Measurements from ENCODE around the gene FBRSL1. TPM values are rescaled to one million over a fixed set of nuclear protein-coding genes. Genes with fewer than 3 reads are reported as not detected.

Gene FBRSL1
- total RNA-seq, 1 donor from 2014 or later: 43.8 TPM

GRCh38 chr12:132481771-132482745 lies 7.9 kb upstream of the FBRSL1 start:
- no peak for DNase-seq (ENCODE audit: low read depth)
- H3K27ac Mint-ChIP-seq (ENCODE audit: unreplicated experiment): no peak overlapping the region
- Histone ChIP-seq H3K27ac (ENCODE audit: low read depth, low read length) (no peak overlapping the region), H3K4me2 (ENCODE audit: low read length) (no peak overlapping the region), H3K4me3 (ENCODE audit: insufficient read depth, low read depth, low read length) (no peak overlapping the region), H3K9ac (ENCODE audit: low read length) (no peak overlapping the region), H3K79me2 (ENCODE audit: insufficient read depth, low read length) (no peaks in the 10 kb centered on the region), H3K9me3 (ENCODE audit: insufficient read depth, low read depth, low read length) (peaks cover 4% of the 10 kb centered on the region), H2AFZ (ENCODE audit: low read depth, low read length) (no peak overlapping the region), H4K20me1 (ENCODE audit: insufficient read depth, low read length) (no peaks in the 10 kb centered on the region), H3K36me3 (ENCODE audit: insufficient read depth, low read length) (no peaks in the 10 kb centered on the region), H3K4me1 (ENCODE audit: insufficient read depth, low read length) (no peaks in the 10 kb centered on the region), H3K27me3 (ENCODE audit: insufficient read depth, low read length) (peaks cover 25% of the 10 kb centered on the region)
- TF ChIP-seq CTCF (IDR thresholded peaks at IDR 0.05; ENCODE audit: insufficient read depth, low read depth, low read length) (no peak), EZH2 (IDR thresholded peaks at IDR 0.05; ENCODE audit: insufficient read depth, low read length) (no peak)
- FAIRE-seq: no peak
- H3K4me1 Mint-ChIP-seq (ENCODE audit: low read depth, unreplicated experiment): peaks cover 1% of the 10 kb centered on the region
- peaks cover 37% of the 10 kb centered on the region for H3K27me3 Mint-ChIP-seq (ENCODE audit: low read depth, unreplicated experiment)
- H3K9me3 Mint-ChIP-seq (ENCODE audit: unreplicated experiment): no peaks in the 10 kb centered on the region
- no peaks in the 10 kb centered on the region for H3K36me3 Mint-ChIP-seq (ENCODE audit: low read depth, unreplicated experiment)
- H3K4me3 Mint-ChIP-seq (ENCODE audit: unreplicated experiment): no peak overlapping the region

DNA sequence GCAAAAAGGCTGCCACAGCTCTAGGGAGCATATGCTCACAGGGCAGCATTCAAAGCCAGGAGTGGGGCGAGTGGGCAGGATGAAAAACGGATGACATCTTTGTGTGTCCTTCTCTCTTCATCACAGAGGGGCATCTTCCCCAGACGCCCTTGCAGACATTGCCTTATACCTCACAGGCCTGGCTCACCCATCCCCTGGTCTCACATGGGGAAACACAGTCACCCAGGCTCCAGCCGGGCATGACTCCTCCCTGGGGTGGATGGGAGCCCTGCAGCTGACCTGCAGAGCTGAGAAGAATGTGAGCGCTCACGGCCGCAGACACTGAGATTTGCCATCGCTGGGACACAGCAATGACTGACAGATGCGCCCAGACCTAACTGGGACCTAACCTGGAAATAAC lies 7.2 kb upstream of the FBRSL1 start:
- DNase-seq (ENCODE audit: low read depth) (no peak), FAIRE-seq (no peak)
- Histone ChIP-seq H3K9me3 (ENCODE audit: insufficient read depth, low read depth, low read length) (peaks cover 4% of the 10 kb centered on the region), H2AFZ (ENCODE audit: low read depth, low read length) (no peak overlapping the region), H3K4me3 (ENCODE audit: insufficient read depth, low read depth, low read length) (no peak overlapping the region), H3K27me3 (ENCODE audit: insufficient read depth, low read length) (peaks cover 25% of the 10 kb centered on the region), H3K4me2 (ENCODE audit: low read length) (no peak overlapping the region), H3K9ac (ENCODE audit: low read length) (no peak overlapping the region), H3K27ac (ENCODE audit: low read depth, low read length) (no peak overlapping the region), H4K20me1 (ENCODE audit: insufficient read depth, low read length) (no peaks in the 10 kb centered on the region), H3K4me1 (ENCODE audit: insufficient read depth, low read length) (no peaks in the 10 kb centered on the region), H3K36me3 (ENCODE audit: insufficient read depth, low read length) (no peaks in the 10 kb centered on the region), H3K79me2 (ENCODE audit: insufficient read depth, low read length) (no peaks in the 10 kb centered on the region)
- no peak overlapping the region for H3K4me3 Mint-ChIP-seq (ENCODE audit: unreplicated experiment)
- H3K9me3 Mint-ChIP-seq (ENCODE audit: unreplicated experiment): no peaks in the 10 kb centered on the region
- no peak for TF ChIP-seq CTCF (IDR thresholded peaks at IDR 0.05; ENCODE audit: insufficient read depth, low read depth, low read length)
- no peak overlapping the region for H3K27ac Mint-ChIP-seq (ENCODE audit: unreplicated experiment)
- no peaks in the 10 kb centered on the region for H3K36me3 Mint-ChIP-seq (ENCODE audit: low read depth, unreplicated experiment)
- H3K4me1 Mint-ChIP-seq (ENCODE audit: low read depth, unreplicated experiment): peaks cover 1% of the 10 kb centered on the region
- H3K27me3 Mint-ChIP-seq (ENCODE audit: low read depth, unreplicated experiment): peaks cover 38% of the 10 kb centered on the region

DNA sequence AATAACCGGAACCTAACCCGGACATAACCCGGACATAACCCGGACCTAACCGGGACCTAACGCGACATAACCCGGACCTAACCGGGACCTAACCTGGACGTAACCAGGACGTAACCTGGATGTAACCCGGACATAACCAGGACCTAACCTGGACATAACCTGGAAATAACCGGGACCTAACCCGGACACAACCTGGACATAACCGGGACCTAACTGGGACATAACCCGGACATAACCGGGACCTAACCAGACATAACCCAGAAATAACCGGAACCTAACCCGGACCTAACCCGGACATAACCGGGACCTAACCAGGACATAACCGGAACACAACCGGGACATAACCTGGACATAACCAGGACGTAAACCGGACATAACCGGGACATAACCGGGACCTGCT lies 6.7 kb upstream of the FBRSL1 start:
- no peak overlapping the region for H3K4me3 Mint-ChIP-seq (ENCODE audit: unreplicated experiment)
- TF ChIP-seq CTCF (IDR thresholded peaks at IDR 0.05; ENCODE audit: insufficient read depth, low read depth, low read length) (no peak), EZH2 (IDR thresholded peaks at IDR 0.05; ENCODE audit: insufficient read depth, low read length) (no peak)
- FAIRE-seq: no peak
- Histone ChIP-seq H3K4me3 (ENCODE audit: insufficient read depth, low read depth, low read length) (no peak overlapping the region), H2AFZ (ENCODE audit: low read depth, low read length) (no peak overlapping the region), H3K36me3 (ENCODE audit: insufficient read depth, low read length) (no peaks in the 10 kb centered on the region), H3K9ac (ENCODE audit: low read length) (no peak overlapping the region), H3K4me2 (ENCODE audit: low read length) (no peak overlapping the region), H3K27ac (ENCODE audit: low read depth, low read length) (no peak overlapping the region), H4K20me1 (ENCODE audit: insufficient read depth, low read length) (no peaks in the 10 kb centered on the region), H3K4me1 (ENCODE audit: insufficient read depth, low read length) (no peaks in the 10 kb centered on the region), H3K79me2 (ENCODE audit: insufficient read depth, low read length) (no peaks in the 10 kb centered on the region), H3K9me3 (ENCODE audit: insufficient read depth, low read depth, low read length) (peaks cover 4% of the 10 kb centered on the region), H3K27me3 (ENCODE audit: insufficient read depth, low read length) (peaks cover 25% of the 10 kb centered on the region)
- peaks cover 40% of the 10 kb centered on the region for H3K27me3 Mint-ChIP-seq (ENCODE audit: low read depth, unreplicated experiment)
- no peak for DNase-seq (ENCODE audit: low read depth)
- H3K4me1 Mint-ChIP-seq (ENCODE audit: low read depth, unreplicated experiment): peaks cover 1% of the 10 kb centered on the region
- H3K9me3 Mint-ChIP-seq (ENCODE audit: unreplicated experiment): no peaks in the 10 kb centered on the region
- H3K27ac Mint-ChIP-seq (ENCODE audit: unreplicated experiment): no peak overlapping the region
- H3K36me3 Mint-ChIP-seq (ENCODE audit: low read depth, unreplicated experiment): no peaks in the 10 kb centered on the region

Measured in astrocyte (in vitro differentiated cells and primary cell).